HG03064 (cell line): ENCODE data around the gene DCDC2C.

ENCODE experiments used
- ATAC-seq: cut with Tn5 transposase; IDR thresholded peaks from one replicate; pipeline ENCODE4 v1.9.1; 2021; ENCODE audit warnings: low read depth; ENCODE audit not compliant: unreplicated experiment

DCDC2C gene

DNA sequence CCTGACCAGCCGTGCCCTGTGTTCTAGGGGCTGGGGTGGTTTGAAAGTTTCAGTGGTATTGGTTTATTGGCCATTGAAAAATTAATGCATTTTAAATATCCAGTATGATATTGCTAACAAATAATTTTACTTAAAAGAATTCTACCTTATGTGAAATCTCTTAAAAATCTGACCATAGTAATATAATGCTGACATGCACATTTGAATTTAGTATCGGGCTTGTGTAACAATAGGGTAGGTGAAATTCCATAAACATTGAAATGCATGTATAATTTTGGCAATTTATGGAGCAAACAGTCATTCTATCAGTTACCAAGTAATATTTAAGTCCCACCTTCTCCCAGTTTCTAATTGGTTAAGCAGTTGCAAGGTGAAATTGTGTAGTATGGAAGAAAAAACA is 170.5 kb downstream of the DCDC2C start:
- ATAC-seq = no peak

DNA sequence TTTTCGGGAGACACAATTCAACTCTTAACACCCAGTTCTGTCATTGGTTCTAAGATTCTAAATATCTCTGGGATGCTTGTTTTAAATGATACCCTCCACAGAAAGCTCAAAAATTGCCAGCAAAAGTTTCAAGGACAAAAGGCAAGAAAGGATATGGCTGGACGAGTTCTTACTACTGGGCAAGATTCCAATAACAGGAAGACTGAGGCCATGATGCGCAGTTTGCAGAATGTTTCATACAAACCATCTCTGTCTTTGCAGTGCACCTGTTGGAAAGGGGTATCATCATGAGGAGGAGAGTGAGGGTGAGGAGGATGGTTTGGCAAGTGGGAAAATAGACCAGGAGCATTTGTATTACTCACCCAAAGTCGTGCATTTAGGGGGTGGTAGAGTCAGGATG is 172.8 kb downstream of the DCDC2C start:
- no peak for ATAC-seq

DNA sequence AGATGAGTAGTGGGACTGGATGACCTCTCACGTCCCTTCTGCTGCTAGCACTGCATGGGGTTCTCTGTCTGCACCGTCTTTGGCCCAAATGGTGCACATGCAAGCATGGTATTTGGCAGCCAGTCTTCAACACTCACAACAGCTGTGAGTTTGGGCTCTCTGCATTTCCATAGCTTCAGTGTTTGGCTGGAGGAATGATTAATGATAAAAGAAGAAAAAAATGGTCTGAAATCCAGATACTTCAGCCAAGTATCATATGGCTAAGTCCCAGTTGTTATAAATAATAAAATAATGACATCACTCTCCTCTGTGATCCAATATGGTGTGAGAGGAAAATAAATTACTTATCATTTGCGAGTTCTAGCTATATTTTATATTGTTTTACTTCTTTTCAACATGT is 173.3 kb downstream of the DCDC2C start:
- no peak for ATAC-seq

DNA sequence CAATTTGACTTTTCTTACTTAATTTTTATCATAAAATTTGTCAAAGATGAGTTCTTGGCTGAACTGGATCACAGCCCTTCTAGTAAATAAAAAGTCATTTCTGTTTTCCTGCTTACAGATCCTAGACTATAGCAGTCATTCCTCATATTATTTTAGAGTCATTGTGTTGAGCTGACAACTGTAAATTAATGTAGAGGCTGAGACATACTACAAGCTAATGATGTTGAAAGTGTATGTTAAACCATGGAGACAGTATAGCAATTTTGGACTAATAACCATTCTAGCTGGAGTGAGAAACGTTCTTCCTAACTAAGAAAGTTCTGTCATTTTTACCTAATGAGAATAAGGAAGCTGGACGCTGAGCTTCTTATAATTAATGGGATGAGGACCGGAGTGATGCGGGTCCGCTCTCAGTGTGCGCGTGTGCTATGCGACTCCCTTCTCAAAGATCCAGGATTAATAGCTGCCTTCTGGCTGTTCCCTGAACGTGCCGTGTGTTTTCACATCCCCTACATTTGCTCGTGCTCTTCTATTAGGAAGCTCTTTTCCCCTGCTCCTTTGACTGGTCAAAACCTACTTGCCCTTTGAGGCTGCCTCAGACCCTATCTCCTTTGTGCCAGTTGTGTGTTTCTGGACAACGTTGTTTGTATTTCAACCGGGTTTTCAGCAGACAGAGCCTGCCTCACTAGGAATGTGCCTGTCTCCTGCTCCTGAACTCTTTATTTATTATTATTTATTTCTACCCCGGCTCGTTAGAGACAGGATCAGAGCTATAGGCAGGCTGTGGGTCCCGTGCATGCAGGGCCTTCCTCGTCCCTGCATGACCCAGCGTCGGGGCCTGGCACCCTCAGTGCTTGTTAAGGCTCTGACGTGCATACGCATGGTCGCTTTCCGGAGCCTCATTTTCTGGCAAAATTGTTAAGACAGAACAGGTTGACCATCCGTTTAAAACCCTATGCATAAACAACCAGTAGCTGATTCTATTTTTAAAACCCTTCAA is 182.6 kb downstream of the DCDC2C start:
- no peak for ATAC-seq

GRCh38 chr2:3895021-3895420 is 191.6 kb downstream of the DCDC2C start:
- ATAC-seq = no peak
